Prostate gland (tissue), 2 donors: ENCODE results near the gene POLD4. TPM values are rescaled to one million over a fixed set of nuclear protein-coding genes. Genes with fewer than 3 reads are reported as not detected.

Source experiments
- DNase-seq: peaks from one replicate; pipeline ENCODE4 v3.0.0-alpha.2; 2019; ENCODE audit warnings: low spot score
- H3K27ac ChIP-seq, 2 donors: fragments of 200-600 bp; sonication (generic); 2 replicates each; pipeline ENCODE4 v1.5.1; 2017 to 2019
- H3K27me3 ChIP-seq: fragments of 200-600 bp; sonication (generic); replicated peaks from 2 replicates; pipeline ENCODE4 v1.5.1; 2019; ENCODE audit not compliant: insufficient read depth
- H3K36me3 ChIP-seq, 2 donors: fragments of 200-600 bp; sonication (generic); 1 replicate in 1 of 2; 2 replicates in 1 of 2; pipeline versions ENCODE4 v1.5.1 to v1.8.1; 2017 to 2019
- H3K4me1 ChIP-seq: fragments of 200-600 bp; sonication (generic); replicated peaks from 2 replicates; pipeline ENCODE4 v1.5.1; 2019
- H3K4me3 ChIP-seq, 2 donors: fragments of 200-600 bp; sonication (generic); 2 replicates each; pipeline ENCODE4 v1.5.1; 2017 to 2019
- H3K9me3 ChIP-seq: fragments of 200-600 bp; sonication (generic); 2 replicates; pipeline ENCODE4 v1.5.1; 2017
- POLR2A ChIP-seq: fragments of 450-650 bp; IDR thresholded peaks from one replicate; pipeline ENCODE4 v1.6.1; 2016; ENCODE audit warnings: antibody characterized with exemption, mild to moderate bottlenecking
- POLR2AphosphoS5 ChIP-seq: sonication (generic); formaldehyde crosslinking; IDR thresholded peaks from one replicate; pipeline ENCODE4 v1.6.1; 2017; ENCODE audit warnings: antibody characterized with exemption
- WGBS: methylation state at CpG from one replicate; pipeline ENCODE4 v1.1.5; 2018; 5-methylcytosine and 5-hydroxymethylcytosine counted together
- intact Hi-C: fragments of 100-400 bp; cut with DNase I; formaldehyde crosslinking; loops from one replicate; pipeline ENCODE4 v1.14.2; 2022
- total RNA-seq, 2 donors: library from RNA; depleted of rRNA; stranded (reverse); fragments of >200 nt; gene quantifications; one replicate each; pipeline ENCODE4 v1.1.0, GENCODE V29; 2016
- TF ChIP-seq, protein P1 (sequence below), 4 experiments: fragments of 200-600 bp in 2 of 4; fragments of 450-650 bp in 2 of 4; sonication (generic) in 2 of 4; IDR thresholded peaks; 1 replicate in 3 of 4; 2 replicates in 1 of 4; pipeline ENCODE4 v1.5.1; 2016 to 2019; ENCODE audit warnings: antibody characterized with exemption in 4 of 4, mild to moderate bottlenecking in 2 of 4, moderate library complexity in 2 of 4

Gene POLD4
- total RNA-seq, 2 donors from 2014 or later, result 95.1 to 145 TPM

- H3K4me1 ChIP-seq, result peaks cover 5% of the 10 kb centered on the region
- TF ChIP-seq POLR2AphosphoS5 (no peak), POLR2A (no peak)
- TF ChIP-seq, protein P1, sequence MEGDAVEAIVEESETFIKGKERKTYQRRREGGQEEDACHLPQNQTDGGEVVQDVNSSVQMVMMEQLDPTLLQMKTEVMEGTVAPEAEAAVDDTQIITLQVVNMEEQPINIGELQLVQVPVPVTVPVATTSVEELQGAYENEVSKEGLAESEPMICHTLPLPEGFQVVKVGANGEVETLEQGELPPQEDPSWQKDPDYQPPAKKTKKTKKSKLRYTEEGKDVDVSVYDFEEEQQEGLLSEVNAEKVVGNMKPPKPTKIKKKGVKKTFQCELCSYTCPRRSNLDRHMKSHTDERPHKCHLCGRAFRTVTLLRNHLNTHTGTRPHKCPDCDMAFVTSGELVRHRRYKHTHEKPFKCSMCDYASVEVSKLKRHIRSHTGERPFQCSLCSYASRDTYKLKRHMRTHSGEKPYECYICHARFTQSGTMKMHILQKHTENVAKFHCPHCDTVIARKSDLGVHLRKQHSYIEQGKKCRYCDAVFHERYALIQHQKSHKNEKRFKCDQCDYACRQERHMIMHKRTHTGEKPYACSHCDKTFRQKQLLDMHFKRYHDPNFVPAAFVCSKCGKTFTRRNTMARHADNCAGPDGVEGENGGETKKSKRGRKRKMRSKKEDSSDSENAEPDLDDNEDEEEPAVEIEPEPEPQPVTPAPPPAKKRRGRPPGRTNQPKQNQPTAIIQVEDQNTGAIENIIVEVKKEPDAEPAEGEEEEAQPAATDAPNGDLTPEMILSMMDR (IDR thresholded peaks at IDR 0.05), result no peak
- 2% methylated on average over 10 of the region's 10 CpGs for WGBS
- peak overlapping the region; percentile 94 to 97 for H3K27ac ChIP-seq
- no peaks in the 10 kb centered on the region for H3K36me3 ChIP-seq
- DNase-seq, result no peak
- peak overlapping the region; percentile 65 to 89 for H3K4me3 ChIP-seq
- H3K27me3 ChIP-seq, result no peaks in the 10 kb centered on the region
- no peaks in the 10 kb centered on the region for H3K9me3 ChIP-seq
- intact Hi-C loops, result loop anchor here (1.0 to 2.0 kb wide), 2 partner anchors 51 to 236 kb away; partner anchors contain the start of gene GRK2
Observed at GRCh38 chr11:67316882-67317204, 36.5 kb downstream of the POLD4 start.

GRCh38 chr11:67315325-67315909, 37.9 kb downstream of the POLD4 start:
- Histone ChIP-seq H3K27ac (peak overlapping the region in 1 of 2 donors; percentile 4), H3K36me3 (peaks cover 0 to 4% of the 10 kb centered on the region in 2 donors), H3K27me3 (no peaks in the 10 kb centered on the region), H3K4me3 (no peak overlapping the region), H3K4me1 (peaks cover 9% of the 10 kb centered on the region), H3K9me3 (no peaks in the 10 kb centered on the region)
- 67% methylated on average over 9 of the region's 9 CpGs for WGBS
- intact Hi-C loops, result no loop called here
- TF ChIP-seq POLR2AphosphoS5, result no peak
- TF ChIP-seq, protein P1 (IDR thresholded peaks at IDR 0.05), result no peak
- no peak for TF ChIP-seq POLR2A
- no peak for DNase-seq

DNA sequence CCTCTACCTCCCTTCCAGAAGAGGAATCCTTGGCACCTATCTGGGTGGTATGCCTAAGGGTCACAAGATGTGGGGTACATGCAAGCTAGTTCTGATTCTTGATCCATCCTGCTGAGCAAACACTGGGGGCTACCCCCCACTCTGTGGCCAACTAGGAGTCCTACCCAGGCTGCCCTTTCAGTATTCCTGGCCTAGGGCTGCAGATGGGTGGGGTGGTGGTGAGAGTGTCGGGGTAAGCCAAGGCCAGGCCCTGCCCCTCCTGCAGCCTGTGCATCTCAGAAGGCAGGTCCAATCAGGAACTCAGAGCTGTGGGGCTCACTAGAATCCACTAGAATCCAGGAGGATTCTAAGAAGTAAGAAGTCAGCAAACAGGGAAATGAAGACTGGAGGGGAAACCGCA, 39.1 kb downstream of the POLD4 start:
- Histone ChIP-seq H3K4me1 (peaks cover 9% of the 10 kb centered on the region), H3K9me3 (no peaks in the 10 kb centered on the region), H3K27me3 (no peaks in the 10 kb centered on the region), H3K4me3 (no peak overlapping the region), H3K27ac (peak overlapping the region; percentile 85 to 91), H3K36me3 (peaks cover 0 to 15% of the 10 kb centered on the region in 2 donors)
- intact Hi-C loops, result no loop called here
- DNase-seq, result no peak
- 100% methylated on average over 2 of the region's 2 CpGs for WGBS
- TF ChIP-seq POLR2AphosphoS5, result no peak
- TF ChIP-seq POLR2A, result no peak
- TF ChIP-seq, protein P1 (IDR thresholded peaks at IDR 0.05), result no peak

DNA sequence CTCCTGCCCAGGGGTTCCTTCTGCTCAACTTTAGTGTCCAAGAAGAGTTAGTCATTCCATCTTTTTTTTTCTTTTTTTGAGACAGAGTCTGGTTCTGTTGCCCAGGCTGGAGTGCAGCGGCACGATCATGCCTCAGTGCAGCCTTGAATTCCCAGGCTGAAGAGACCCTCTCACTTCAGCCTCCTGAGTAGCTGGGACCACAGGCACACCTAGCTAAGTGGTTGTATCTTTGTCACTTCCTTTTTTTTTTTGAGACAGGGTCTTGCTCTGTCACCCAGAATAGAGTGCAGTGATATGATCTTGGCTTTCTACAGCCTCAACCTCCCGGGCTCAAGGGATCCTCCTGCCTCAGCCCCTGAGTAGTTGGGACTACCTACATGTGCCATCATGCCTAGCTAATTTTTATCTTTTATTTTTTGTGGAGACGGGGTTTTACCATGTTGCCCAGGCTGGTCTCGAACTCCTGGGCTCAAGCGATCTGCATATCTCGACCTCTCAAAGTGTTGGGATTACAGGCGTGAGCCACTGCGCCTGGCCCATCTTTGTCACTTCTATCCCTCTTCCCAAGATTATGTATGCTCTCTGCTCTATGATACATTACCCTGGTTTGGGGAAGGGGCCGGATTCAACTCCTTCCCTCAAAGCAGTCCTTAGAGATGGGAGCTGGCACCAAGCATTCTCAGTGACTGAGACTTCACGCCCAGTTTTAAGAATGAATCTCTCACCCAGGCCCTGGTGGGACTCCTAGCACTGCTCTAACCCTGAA, 40.0 kb downstream of the POLD4 start:
- Histone ChIP-seq H3K27ac (peak overlapping the region; percentile 85 to 91), H3K4me3 (no peak overlapping the region), H3K4me1 (peaks cover 9% of the 10 kb centered on the region), H3K36me3 (peaks cover 4 to 20% of the 10 kb centered on the region in 2 donors), H3K9me3 (no peaks in the 10 kb centered on the region), H3K27me3 (no peaks in the 10 kb centered on the region)
- intact Hi-C loops, result no loop called here
- no peak for TF ChIP-seq POLR2A
- no peak for DNase-seq
- WGBS, result 72% methylated on average over 11 of the region's 11 CpGs

DNA sequence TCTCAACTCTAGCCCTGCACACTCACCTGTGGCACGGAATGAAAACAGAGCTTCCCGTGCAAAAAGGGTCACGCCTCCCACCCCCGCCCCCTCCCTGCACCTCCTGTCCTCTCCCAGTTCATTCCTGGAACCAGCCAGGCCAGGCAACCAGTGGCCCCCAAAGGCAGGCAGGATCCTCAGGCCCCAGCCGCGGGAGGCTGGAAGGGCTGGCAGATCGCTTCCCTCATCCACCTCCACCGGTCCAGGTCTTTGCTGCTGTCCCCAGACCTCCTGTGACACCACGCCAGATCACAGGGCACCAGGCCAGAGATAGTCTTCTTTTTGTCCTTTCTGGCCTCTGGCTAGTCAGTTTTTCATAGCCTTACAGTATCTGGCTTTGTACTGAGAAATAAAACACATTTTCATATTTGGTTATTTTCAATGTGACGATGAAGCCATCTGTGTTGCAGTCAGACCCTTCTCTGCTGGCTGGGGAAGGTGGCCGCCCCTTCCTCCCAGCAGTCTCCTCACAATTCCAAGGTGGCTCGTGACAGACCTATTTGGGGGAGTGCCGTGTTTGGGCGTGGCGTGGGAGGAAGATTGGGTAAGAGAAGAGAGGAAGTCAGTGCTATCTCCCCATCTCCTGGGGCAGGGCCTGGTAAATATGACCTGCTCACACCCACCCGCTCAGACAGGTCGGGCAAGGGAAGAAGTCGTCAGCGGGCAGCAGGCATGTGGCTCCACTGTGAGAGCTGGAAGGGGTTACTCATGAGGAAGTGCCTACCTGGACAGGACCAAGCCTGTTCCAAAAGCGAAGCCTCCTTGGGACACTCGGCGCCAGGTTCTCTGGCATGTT, 40.9 kb downstream of the POLD4 start:
- peaks cover 9% of the 10 kb centered on the region for H3K4me1 ChIP-seq
- no peaks in the 10 kb centered on the region for H3K27me3 ChIP-seq
- peaks cover 4 to 27% of the 10 kb centered on the region in 2 donors for H3K36me3 ChIP-seq
- H3K27ac ChIP-seq, result peak overlapping the region; percentile 85 to 91
- H3K4me3 ChIP-seq, result no peak overlapping the region
- 36% methylated on average over 22 of the region's 22 CpGs for WGBS
- H3K9me3 ChIP-seq, result no peaks in the 10 kb centered on the region
- DNase-seq, result peak; percentile 96
- TF ChIP-seq, protein P1 (IDR thresholded peaks at IDR 0.05), result no peak
- TF ChIP-seq POLR2A (peak; percentile 47), POLR2AphosphoS5 (peak; percentile 95)
- intact Hi-C loops, result no loop called here
